HFF-Myc (cell line): ENCODE results near the gene TXNDC15.

ENCODE experiments used
- DNase-seq: peaks from one replicate; pipeline ENCODE4 v3.0.0-alpha.2; 2011; ENCODE audit warnings: low read depth; ENCODE audit errors: extremely low read depth
- H3K4me3 ChIP-seq: replicated peaks from 2 replicates; pipeline ENCODE4 v1.5.1; 2011; ENCODE audit warnings: low read depth, mild to moderate bottlenecking, control low read depth, low read length
- CTCF ChIP-seq: IDR thresholded peaks from 2 replicates; pipeline ENCODE4 v1.5.1; 2012; ENCODE audit warnings: mild to moderate bottlenecking, low read depth, low read length, control low read depth; ENCODE audit errors: missing control alignments

TXNDC15 gene

GRCh38 chr5:134934202-134934601, 60.0 kb downstream of the TXNDC15 start:
- no peak for TF ChIP-seq CTCF
- DNase-seq, result no peak
- no peak overlapping the region for H3K4me3 ChIP-seq

GRCh38 chr5:134935711-134936602, 61.8 kb downstream of the TXNDC15 start:
- DNase-seq, result no peak
- H3K4me3 ChIP-seq, result no peak overlapping the region
- TF ChIP-seq CTCF, result no peak

- no peak overlapping the region for H3K4me3 ChIP-seq
- TF ChIP-seq CTCF, result no peak
- DNase-seq, result no peak
Observed at GRCh38 chr5:134937526-134937925, 63.4 kb downstream of the TXNDC15 start.

GRCh38 chr5:134938030-134938429, 63.9 kb downstream of the TXNDC15 start:
- TF ChIP-seq CTCF, result no peak
- no peak overlapping the region for H3K4me3 ChIP-seq
- DNase-seq, result no peak

- TF ChIP-seq CTCF, result no peak
- DNase-seq, result no peak
- no peak overlapping the region for H3K4me3 ChIP-seq
Observed at GRCh38 chr5:134939500-134939899, 65.3 kb downstream of the TXNDC15 start.

- no peak for TF ChIP-seq CTCF
- H3K4me3 ChIP-seq, result no peak overlapping the region
- DNase-seq, result no peak
Observed at GRCh38 chr5:134943547-134943946, 69.4 kb downstream of the TXNDC15 start.
